B cell (primary cell): Measurements from ENCODE around the gene MIPEP. TPM values are rescaled to one million over a fixed set of nuclear protein-coding genes. Genes with fewer than 3 reads are reported as not detected.

Source experiments
- ATAC-seq: fragments of 200-7000 bp; cut with Tn5 transposase; one replicate; pipeline ENCODE4 v1.10.0; 2021; ENCODE audit warnings: low read depth, mild to moderate bottlenecking, moderate number of reproducible peaks, moderate library complexity
- CTCF ChIA-PET: fragments of 350-600 bp; sonication (Branson Sonifier 250); formaldehyde crosslinking; loops from one replicate; lab custom pipeline; 2021; ENCODE audit warnings: antibody characterized with exemption, inconsistent platforms; lab: Charles Lee
- POLR2A ChIA-PET: fragments of 350-600 bp; sonication (Branson Sonifier 250); formaldehyde crosslinking; loops from one replicate; lab custom pipeline; 2021; ENCODE audit warnings: antibody characterized with exemption; lab: Charles Lee
- DNase-seq: peaks from one replicate; pipeline ENCODE4 v3.0.0; 2013
- H2AFZ ChIP-seq: 2 replicates; pipeline ENCODE4 v1.6.1; 2012; ENCODE audit warnings: mild to moderate bottlenecking, low read depth, low read length; ENCODE audit not compliant: insufficient read depth, poor library complexity, severe bottlenecking
- H3K27ac ChIP-seq, 2 donors: 1 replicate in 1 of 2; 2 replicates in 1 of 2; pipeline ENCODE4 v1.5.1; 2012 to 2013; ENCODE audit warnings: low read length in 2 of 2, mild to moderate bottlenecking in 2 of 2, moderate library complexity in 1 of 2
- H3K27me3 ChIP-seq, 4 experiments: fragments of 200-600 bp in 1 of 4; sonication (generic) in 1 of 4; replicated peaks in 1 of 4; 1 replicate in 2 of 4; 2 replicates in 2 of 4; pipeline versions ENCODE4 v1.6.1 to v1.7.0; 2013 to 2016; ENCODE audit warnings: low read length in 3 of 4, mild to moderate bottlenecking in 2 of 4, mixed read lengths in 1 of 4, moderate library complexity in 1 of 4; ENCODE audit not compliant: insufficient read depth in 4 of 4, control insufficient read depth in 3 of 4; ENCODE audit errors: control extremely low read depth in 1 of 4
- H3K36me3 ChIP-seq, 2 experiments: replicated peaks in 1 of 2; 1 replicate in 1 of 2; 2 replicates in 1 of 2; pipeline versions ENCODE4 v1.6.1 to v1.7.1; 2013; ENCODE audit warnings: low read length in 1 of 2; ENCODE audit not compliant: insufficient read depth in 2 of 2, control insufficient read depth in 1 of 2; ENCODE audit errors: control extremely low read depth in 1 of 2, extremely low read depth in 1 of 2
- H3K4me1 ChIP-seq, 2 donors: fragments of 200-600 bp in 1 of 2; sonication (generic) in 1 of 2; 1 replicate in 1 of 2; 2 replicates in 1 of 2; pipeline versions ENCODE4 v1.5.1 to v1.6.1; 2013 to 2017; ENCODE audit warnings: low read length in 2 of 2; ENCODE audit not compliant: control insufficient read depth in 2 of 2, insufficient read depth in 2 of 2
- H3K4me2 ChIP-seq: replicated peaks from 2 replicates; pipeline ENCODE3; 2012; ENCODE audit warnings: mild to moderate bottlenecking, low read depth, low read length; ENCODE audit not compliant: poor library complexity, severe bottlenecking
- H3K4me3 ChIP-seq, 5 experiments: fragments of 200-600 bp in 1 of 5; sonication (generic) in 1 of 5; 1 replicate in 3 of 5; 2 replicates in 2 of 5; pipeline versions ENCODE4 v1.5.1 to v1.7.0; 2011 to 2016; ENCODE audit warnings: low read length in 4 of 5, mild to moderate bottlenecking in 4 of 5, low read depth in 2 of 5, control low read depth in 1 of 5, moderate library complexity in 1 of 5; ENCODE audit not compliant: insufficient read depth in 1 of 5; ENCODE audit errors: control extremely low read depth in 1 of 5, extremely low read depth in 1 of 5
- H3K79me2 ChIP-seq: fragments of 200-600 bp; sonication (generic); one replicate; pipeline ENCODE4 v1.6.0; 2016; ENCODE audit warnings: low read length; ENCODE audit not compliant: control insufficient read depth, insufficient read depth
- H3K9ac ChIP-seq: fragments of 200-600 bp; sonication (generic); 2 replicates; pipeline ENCODE4 v1.6.1; 2017; ENCODE audit warnings: mild to moderate bottlenecking, low read length, moderate library complexity
- H3K9me3 ChIP-seq, 3 donors: one replicate each; pipeline versions ENCODE4 v1.6.1 to v1.7.1; 2013; ENCODE audit warnings: low read length in 2 of 3; ENCODE audit not compliant: control insufficient read depth in 2 of 3, insufficient read depth in 1 of 3; ENCODE audit errors: control extremely low read depth in 1 of 3
- H4K20me1 ChIP-seq: 2 replicates; pipeline ENCODE4 v1.6.0; 2012; ENCODE audit warnings: mild to moderate bottlenecking, low read length; ENCODE audit not compliant: insufficient read depth, control insufficient read depth, poor library complexity, severe bottlenecking
- H3K27ac Mint-ChIP-seq: one replicate; pipeline ENCODE4 v1.8.0; 2021; ENCODE audit warnings: mixed read lengths
- H3K27me3 Mint-ChIP-seq: one replicate; pipeline ENCODE4 v1.8.0; 2021; ENCODE audit warnings: mixed read lengths
- H3K4me1 Mint-ChIP-seq: one replicate; pipeline ENCODE4 v1.8.0; 2021; ENCODE audit warnings: mixed read lengths
- H3K4me3 Mint-ChIP-seq: one replicate; pipeline ENCODE4 v1.8.0; 2021; ENCODE audit warnings: mixed read lengths
- H3K9me3 Mint-ChIP-seq: one replicate; pipeline ENCODE4 v1.8.0; 2022; ENCODE audit warnings: mixed read lengths; ENCODE audit not compliant: insufficient read depth
- CTCF ChIP-seq: fragments of 200-600 bp; IDR thresholded peaks from one replicate; pipeline ENCODE4 v1.8.0; 2022; ENCODE audit warnings: antibody characterized with exemption, mild to moderate bottlenecking
- EZH2 ChIP-seq: IDR thresholded peaks from 2 replicates; pipeline ENCODE4 v1.6.1; 2012; ENCODE audit warnings: borderline replicate concordance, low read depth, mild to moderate bottlenecking, moderate library complexity, low read length; ENCODE audit not compliant: insufficient read depth, poor library complexity, severe bottlenecking
- WGBS: methylation state at CpG from one replicate; pipeline ENCODE4 v1.1.5; 2013; ENCODE audit warnings: missing lambda C conversion rate; ENCODE audit not compliant: insufficient coverage; 5-methylcytosine and 5-hydroxymethylcytosine counted together
- intact Hi-C: fragments of 100-400 bp; cut with micrococcal nuclease; formaldehyde crosslinking; loops from one replicate; pipeline ENCODE4 v1.10.0; 2022
- polyA plus RNA-seq: library from polyadenylated mRNA; depleted of rRNA; stranded (reverse); fragments of >200 nt; gene quantifications from 2 replicates; pipeline ENCODE4 v1.2.3, GENCODE V29; 2012
- total RNA-seq, 2 donors: library from RNA; stranded (reverse); fragments of 120-200 nt in 1 of 2; gene quantifications; 1 replicate in 1 of 2; 2 replicates in 1 of 2; pipeline versions ENCODE4 v1.2.3 to v1.2.4, GENCODE V29; 2013 to 2022

Gene MIPEP
- total and polyA plus RNA-seq, 2 donors (not counting 1 experiment from before 2014, with no cell fraction given): 6.2 to 16.9 TPM

GRCh38 chr13:23844132-23844531 lies 45.1 kb downstream of the MIPEP start:
- Histone ChIP-seq H3K79me2 (no peaks in the 10 kb centered on the region), H3K27ac (no peak overlapping the region), H3K27me3 (no peaks in the 10 kb centered on the region), H3K4me3 (no peak overlapping the region), H2AFZ (no peak overlapping the region), H4K20me1 (peaks cover 4% of the 10 kb centered on the region), H3K4me1 (peaks cover 43 to 45% of the 10 kb centered on the region in 2 donors), H3K4me2 (no peak overlapping the region), H3K36me3 (peaks cover 0 to 4% of the 10 kb centered on the region in 2 experiments), H3K9me3 (no peaks in the 10 kb centered on the region), H3K9ac (no peak overlapping the region)
- Mint-ChIP-seq H3K4me1 (peaks cover 50% of the 10 kb centered on the region), H3K27ac (no peak overlapping the region), H3K27me3 (no peaks in the 10 kb centered on the region), H3K9me3 (no peaks in the 10 kb centered on the region), H3K4me3 (no peak overlapping the region)
- POLR2A ChIA-PET: no interaction called here
- DNase-seq (no peak), ATAC-seq (no peak)
- no peak for TF ChIP-seq EZH2
- TF ChIP-seq CTCF: no peak
- intact Hi-C loops: loop anchor here (2.0 kb wide), 1 partner anchor 37 kb away; no protein-coding TSS in a partner anchor
- CTCF ChIA-PET: interaction anchor here (1.4 to 2.0 kb wide), 2 partner anchors 33 to 103 kb away, joined by 3 to 8 read pairs; no protein-coding TSS in a partner anchor
- 100% methylated on average over 2 of the region's 2 CpGs for WGBS

GRCh38 chr13:23843436-23843835 lies 45.8 kb downstream of the MIPEP start:
- H3K9ac ChIP-seq: no peak overlapping the region
- H3K4me1 ChIP-seq: peaks cover 36 to 38% of the 10 kb centered on the region in 2 donors
- peaks cover 1 to 4% of the 10 kb centered on the region in 2 experiments for H3K36me3 ChIP-seq
- no peaks in the 10 kb centered on the region for H3K79me2 ChIP-seq
- Mint-ChIP-seq H3K9me3 (no peaks in the 10 kb centered on the region), H3K4me1 (peaks cover 43% of the 10 kb centered on the region), H3K27me3 (no peaks in the 10 kb centered on the region), H3K27ac (no peak overlapping the region), H3K4me3 (no peak overlapping the region)
- H3K4me3 ChIP-seq: no peak overlapping the region
- DNase-seq (no peak), ATAC-seq (no peak)
- intact Hi-C loops: no loop called here
- H3K27me3 ChIP-seq: no peaks in the 10 kb centered on the region
- no peak overlapping the region for H3K27ac ChIP-seq
- H2AFZ ChIP-seq: no peak overlapping the region
- H4K20me1 ChIP-seq: peaks cover 3% of the 10 kb centered on the region
- 100% methylated on average over 1 of the region's 1 CpG for WGBS
- ChIA-PET CTCF (no interaction called here), POLR2A (interaction anchor here (0.6 kb wide), 1 partner anchor 105 kb away, joined by 7 read pairs; no protein-coding TSS in a partner anchor)
- H3K9me3 ChIP-seq: no peaks in the 10 kb centered on the region
- TF ChIP-seq EZH2: no peak
- TF ChIP-seq CTCF: no peak
- no peak overlapping the region for H3K4me2 ChIP-seq
